A549 (cell line): ENCODE measurements around the gene GMDS.

Source experiments
- CBX8 ChIP-seq: fragments of 200-600 bp; sonication (generic); IDR thresholded peaks from 2 replicates; pipeline ENCODE4 v1.6.1; 2016
- CHD2 ChIP-seq: fragments of 150-350 bp; IDR thresholded peaks from 2 replicates; pipeline ENCODE4 v1.6.1; 2014; ENCODE audit warnings: low read length; ENCODE audit not compliant: partially characterized antibody
- CTCF ChIP-seq: fragments of >200 bp; sonication (Bioruptor Twin); formaldehyde crosslinking; IDR thresholded peaks from 3 replicates; pipeline ENCODE4 v1.5.1; 2016
- HOXA7 ChIP-seq: fragments of 250-450 bp; sonication (Bioruptor Pico); IDR thresholded peaks from 2 replicates; pipeline ENCODE4 v1.5.0; 2020; ENCODE audit warnings: mild to moderate bottlenecking, moderate library complexity
- JUN ChIP-seq, 2 experiments: fragments of >200 bp; sonication (Bioruptor Twin); formaldehyde crosslinking; IDR thresholded peaks; 2 replicates in 1 of 2; 3 replicates in 1 of 2; pipeline ENCODE4 v1.6.1; 2016 to 2017
- JUNB ChIP-seq: fragments of >200 bp; sonication (Bioruptor Twin); formaldehyde crosslinking; IDR thresholded peaks from 2 replicates; pipeline ENCODE4 v1.6.1; 2016
- PHF8 ChIP-seq: fragments of 200-600 bp; sonication (generic); IDR thresholded peaks from 2 replicates; pipeline ENCODE4 v1.6.1; 2016; ENCODE audit warnings: low read depth, mild to moderate bottlenecking, antibody characterized with exemption, moderate library complexity, borderline replicate concordance
- POLR2A ChIP-seq: IDR thresholded peaks from 2 replicates; pipeline ENCODE4 v1.6.1; 2012; ENCODE audit warnings: mild to moderate bottlenecking, low read length
- RAD21 ChIP-seq, 2 experiments: fragments of >200 bp in 1 of 2; sonication (Bioruptor Twin) in 1 of 2; formaldehyde crosslinking in 1 of 2; IDR thresholded peaks in 1 of 2; conservative IDR thresholded peaks in 1 of 2; 2 replicates in 1 of 2; 3 replicates in 1 of 2; pipeline ENCODE4 v1.6.1; 2012 to 2018; ENCODE audit warnings: inconsistent platforms in 1 of 2
- RCOR1 ChIP-seq: fragments of 150-350 bp; IDR thresholded peaks from 2 replicates; pipeline ENCODE4 v1.6.1; 2014; ENCODE audit warnings: antibody characterized with exemption, low read length, low read depth
- TF ChIP-seq, protein P1 (sequence below): IDR thresholded peaks from 2 replicates; pipeline ENCODE4 v1.6.1; 2012
- TF ChIP-seq, protein P2 (sequence below): fragments of >200 bp; sonication (Bioruptor Twin); formaldehyde crosslinking; IDR thresholded peaks from 3 replicates; pipeline ENCODE4 v1.6.1; 2016

DNA sequence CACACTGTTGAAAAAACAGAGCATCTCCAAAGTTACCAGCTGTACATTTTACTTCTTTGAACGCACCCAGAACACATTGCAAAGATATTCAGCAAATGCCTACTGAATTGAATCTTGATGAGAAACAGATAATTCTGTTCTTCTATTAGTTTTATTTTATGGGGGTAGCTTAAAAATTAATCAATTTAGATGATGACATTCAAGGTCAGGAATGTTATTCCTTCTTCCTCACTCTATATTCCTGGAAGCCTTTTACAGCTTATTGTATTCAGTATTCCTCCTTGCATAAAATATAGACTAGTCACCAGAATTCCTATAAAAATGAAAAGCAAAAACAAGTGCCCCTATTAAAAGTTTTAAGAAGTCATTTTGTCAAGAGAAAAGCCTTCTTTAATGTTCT, 21.4 kb upstream of the GMDS start:
- TF ChIP-seq CTCF (no peak), RAD21 (conservative IDR thresholded peaks at IDR 0.05 in 1 of 2, IDR thresholded peaks at IDR 0.05 in 1 of 2) (no peak), CBX8 (no peak), RCOR1 (no peak), PHF8 (no peak), JUNB (no peak), HOXA7 (CRISPR knock-in tag) (no peak), JUN (IDR thresholded peaks at IDR 0.05) (no peak), POLR2A (no peak), CHD2 (no peak)
- TF ChIP-seq, protein P1, sequence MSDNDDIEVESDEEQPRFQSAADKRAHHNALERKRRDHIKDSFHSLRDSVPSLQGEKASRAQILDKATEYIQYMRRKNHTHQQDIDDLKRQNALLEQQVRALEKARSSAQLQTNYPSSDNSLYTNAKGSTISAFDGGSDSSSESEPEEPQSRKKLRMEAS: no peak
- TF ChIP-seq, protein P2, sequence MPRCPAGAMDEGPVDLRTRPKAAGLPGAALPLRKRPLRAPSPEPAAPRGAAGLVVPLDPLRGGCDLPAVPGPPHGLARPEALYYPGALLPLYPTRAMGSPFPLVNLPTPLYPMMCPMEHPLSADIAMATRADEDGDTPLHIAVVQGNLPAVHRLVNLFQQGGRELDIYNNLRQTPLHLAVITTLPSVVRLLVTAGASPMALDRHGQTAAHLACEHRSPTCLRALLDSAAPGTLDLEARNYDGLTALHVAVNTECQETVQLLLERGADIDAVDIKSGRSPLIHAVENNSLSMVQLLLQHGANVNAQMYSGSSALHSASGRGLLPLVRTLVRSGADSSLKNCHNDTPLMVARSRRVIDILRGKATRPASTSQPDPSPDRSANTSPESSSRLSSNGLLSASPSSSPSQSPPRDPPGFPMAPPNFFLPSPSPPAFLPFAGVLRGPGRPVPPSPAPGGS: no peak
